GM12891 (cell line): ENCODE results near the gene SLC15A3.

ENCODE experiments used
- DNase-seq: peaks from one replicate; pipeline ENCODE4 v3.0.0; 2011; ENCODE audit warnings: low spot score; ENCODE audit not compliant: insufficient read length
- FAIRE-seq: peaks from 2 replicates; lab custom pipeline; 2011; peaks lifted over from hg19 to GRCh38; lab: Jason Lieb, UNC
- PAX5 ChIP-seq: IDR thresholded peaks from 2 replicates; pipeline ENCODE4 v1.6.1; 2011; ENCODE audit warnings: low read length, moderate library complexity, mild to moderate bottlenecking; ENCODE audit not compliant: insufficient read depth, severe bottlenecking
- POLR2A ChIP-seq: IDR thresholded peaks from 2 replicates; pipeline ENCODE4 v1.6.1; 2011; ENCODE audit warnings: low read depth, low read length, control low read depth
- POLR2AphosphoS5 ChIP-seq: IDR thresholded peaks from 2 replicates; pipeline ENCODE4 v1.6.1; 2011; ENCODE audit warnings: low read depth, low read length, control low read depth
- POU2F2 ChIP-seq: IDR thresholded peaks from 2 replicates; pipeline ENCODE4 v1.6.1; 2011; ENCODE audit warnings: low read depth, mild to moderate bottlenecking, control low read depth, low read length, moderate library complexity
- SPI1 ChIP-seq: IDR thresholded peaks from 2 replicates; pipeline ENCODE4 v1.6.1; 2011; ENCODE audit warnings: low read depth, low read length, control low read depth
- TAF1 ChIP-seq: IDR thresholded peaks from 2 replicates; pipeline ENCODE4 v1.6.1; 2011; ENCODE audit warnings: low read depth, low read length, control low read depth

Gene SLC15A3

DNA sequence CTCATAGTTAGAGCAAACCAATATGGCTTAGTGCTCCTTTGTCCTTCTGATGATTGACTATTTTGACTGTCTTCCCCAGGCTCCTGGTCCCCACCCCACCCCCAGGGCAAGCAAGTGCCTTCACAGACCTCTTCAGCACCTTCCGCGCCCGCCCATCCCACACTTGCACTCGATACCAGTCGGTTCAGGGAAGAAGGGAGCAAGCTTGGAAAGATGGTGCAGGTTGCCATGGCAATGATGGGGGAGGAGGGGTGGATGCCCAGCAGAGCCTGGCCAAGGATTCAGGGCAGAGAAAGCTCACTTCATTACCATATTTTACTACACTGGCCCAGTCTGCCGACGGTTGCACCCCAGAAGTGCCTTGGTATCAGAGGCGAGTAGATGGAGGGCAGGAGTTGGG is 25.5 kb downstream of the SLC15A3 start:
- FAIRE-seq: no peak
- DNase-seq: no peak
- TF ChIP-seq POU2F2 (no peak), SPI1 (no peak), PAX5 (no peak), POLR2A (no peak), POLR2AphosphoS5 (no peak), TAF1 (no peak)

DNA sequence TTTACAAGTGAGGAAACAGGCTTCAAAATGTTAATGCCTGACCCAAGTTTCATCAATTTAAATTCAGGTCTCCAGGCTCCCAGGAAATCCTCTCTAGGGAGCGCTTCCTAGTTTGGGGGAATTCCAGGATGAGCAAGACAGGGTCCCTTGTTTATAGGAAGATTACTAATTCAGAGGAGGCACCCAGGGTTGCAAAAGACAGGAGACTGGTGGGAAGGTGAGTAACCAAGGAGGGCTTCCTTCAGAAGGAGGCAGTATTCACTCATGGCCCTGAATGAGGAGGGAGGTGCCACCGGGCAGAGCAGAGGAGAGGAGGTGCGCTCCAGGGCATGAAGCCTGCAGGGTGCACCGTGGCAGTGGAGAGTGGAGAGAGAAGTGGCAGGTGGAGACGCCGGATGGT is 26.1 kb downstream of the SLC15A3 start:
- no peak for TF ChIP-seq POLR2A
- TF ChIP-seq TAF1: no peak
- TF ChIP-seq SPI1: no peak
- no peak for TF ChIP-seq POLR2AphosphoS5
- TF ChIP-seq POU2F2: no peak
- no peak for TF ChIP-seq PAX5
- DNase-seq: no peak
- FAIRE-seq: no peak

DNA sequence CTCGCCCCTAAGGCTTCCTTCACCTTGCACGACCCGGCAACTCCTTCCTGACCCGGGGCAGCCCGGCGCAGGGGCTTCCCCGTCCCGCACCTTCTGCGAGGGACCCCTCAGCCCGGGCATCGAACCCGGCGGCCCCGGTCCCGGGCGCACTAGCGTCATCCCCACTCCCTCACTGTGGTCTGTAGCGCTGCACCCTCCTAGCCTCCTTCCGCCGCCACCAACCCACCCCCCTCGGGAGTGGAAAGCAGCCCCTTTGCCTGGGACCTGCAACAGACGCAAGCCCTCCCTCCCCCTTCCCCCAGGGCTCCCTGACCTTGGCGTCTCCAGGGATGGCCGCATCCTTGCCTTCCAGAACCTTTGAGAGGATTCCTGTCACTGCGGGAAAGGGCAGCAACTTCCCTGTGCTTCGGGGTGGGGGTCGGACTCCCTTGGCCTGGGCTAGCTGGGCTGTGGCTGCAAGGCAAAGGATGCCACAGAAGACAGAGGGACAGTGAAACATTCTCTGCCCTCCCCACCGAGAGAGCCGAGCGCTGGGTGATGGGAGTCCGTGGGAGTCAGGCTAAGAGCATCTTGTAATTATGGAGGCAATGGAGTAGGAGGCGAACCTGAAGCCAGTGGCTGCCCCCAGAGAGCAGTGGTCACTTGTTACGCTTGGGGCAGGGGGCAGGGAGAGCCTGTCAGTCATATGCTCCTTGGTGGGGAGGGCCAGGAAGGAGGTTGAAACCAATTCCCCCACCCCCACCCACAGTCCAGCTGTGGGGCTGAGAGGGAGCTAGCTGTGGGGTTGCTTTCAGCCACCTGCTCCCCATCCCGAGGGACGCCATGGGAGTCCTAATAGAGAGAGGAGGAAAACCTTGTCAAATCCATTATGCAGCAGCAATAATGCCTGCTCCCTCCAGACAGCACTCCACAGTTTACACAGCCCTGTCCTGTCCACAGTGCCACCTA is 26.8 kb downstream of the SLC15A3 start:
- FAIRE-seq: peak; percentile 80
- DNase-seq: no peak
- TF ChIP-seq SPI1: no peak
- no peak for TF ChIP-seq POLR2A
- no peak for TF ChIP-seq POU2F2
- TF ChIP-seq TAF1: no peak
- no peak for TF ChIP-seq PAX5
- no peak for TF ChIP-seq POLR2AphosphoS5

DNA sequence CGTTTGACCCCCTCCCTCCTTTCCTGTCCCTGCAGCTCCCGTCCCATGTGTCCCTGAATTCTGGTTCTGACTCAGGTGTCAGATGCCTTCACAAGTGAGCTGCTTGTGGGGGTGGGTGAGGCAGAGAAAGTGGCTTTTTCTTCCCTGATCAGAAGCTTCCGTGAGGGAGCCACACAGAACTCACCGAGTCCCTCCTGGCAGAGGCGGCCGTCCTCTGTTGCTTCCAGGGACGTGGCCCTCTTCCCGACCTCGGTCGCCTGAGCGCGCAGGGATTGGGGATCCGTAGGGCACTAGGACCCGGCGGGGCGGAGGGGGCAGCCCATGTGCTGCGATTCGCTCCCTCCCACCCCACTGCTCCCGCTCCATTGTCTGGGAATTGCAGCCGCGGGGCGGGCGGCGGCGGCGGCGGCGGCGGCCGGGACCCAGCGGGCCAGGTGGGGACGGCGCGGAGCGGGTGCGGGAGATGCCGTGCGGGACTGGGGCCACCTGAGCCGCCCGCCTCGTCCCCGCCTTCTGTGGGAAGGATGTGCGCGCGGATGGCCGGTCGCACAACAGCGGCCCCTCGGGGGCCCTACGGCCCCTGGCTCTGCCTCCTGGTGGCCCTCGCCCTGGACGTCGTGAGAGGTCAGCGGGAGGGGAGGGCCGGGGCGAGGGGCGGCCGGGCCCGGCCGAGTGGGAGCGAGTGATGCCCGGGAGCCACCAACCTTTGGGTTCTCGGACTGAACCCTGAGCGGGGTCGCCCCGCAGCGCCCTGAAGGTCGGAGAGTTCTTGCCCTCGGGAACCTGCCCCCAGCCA is 27.7 kb downstream of the SLC15A3 start, which contains the start of gene TMEM132A:
TMEM132A (plus strand) TSS at position 351 of the 796 bp plus-strand sequence; CDS start at position 525, 174 bp downstream.
- FAIRE-seq (peak; percentile 91), DNase-seq (peak; percentile 75)
- TF ChIP-seq POLR2A: no peak
- TF ChIP-seq TAF1: no peak
- no peak for TF ChIP-seq PAX5
- no peak for TF ChIP-seq POU2F2
- no peak for TF ChIP-seq SPI1
- no peak for TF ChIP-seq POLR2AphosphoS5

DNA sequence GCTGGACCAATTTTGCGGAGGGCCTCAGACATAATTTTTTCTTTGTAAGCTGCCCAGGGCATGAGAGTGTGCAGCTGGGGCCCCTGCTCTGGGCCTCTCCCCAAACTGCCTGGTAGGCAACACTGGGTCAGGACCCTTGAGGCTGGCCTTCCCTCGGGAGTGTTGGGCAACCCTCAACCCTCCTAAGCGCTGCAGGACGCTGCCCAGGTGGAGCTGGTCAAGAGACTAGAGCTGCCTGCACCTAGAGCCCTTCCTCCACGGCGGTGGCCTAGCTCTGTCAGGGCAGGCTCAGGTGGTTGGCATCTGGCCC is 28.2 kb downstream of the SLC15A3 start:
- TF ChIP-seq POLR2AphosphoS5: peak; percentile 45; the same call in 1 of the 2 replicates
- TF ChIP-seq PAX5: no peak
- DNase-seq: no peak
- no peak for FAIRE-seq

DNA sequence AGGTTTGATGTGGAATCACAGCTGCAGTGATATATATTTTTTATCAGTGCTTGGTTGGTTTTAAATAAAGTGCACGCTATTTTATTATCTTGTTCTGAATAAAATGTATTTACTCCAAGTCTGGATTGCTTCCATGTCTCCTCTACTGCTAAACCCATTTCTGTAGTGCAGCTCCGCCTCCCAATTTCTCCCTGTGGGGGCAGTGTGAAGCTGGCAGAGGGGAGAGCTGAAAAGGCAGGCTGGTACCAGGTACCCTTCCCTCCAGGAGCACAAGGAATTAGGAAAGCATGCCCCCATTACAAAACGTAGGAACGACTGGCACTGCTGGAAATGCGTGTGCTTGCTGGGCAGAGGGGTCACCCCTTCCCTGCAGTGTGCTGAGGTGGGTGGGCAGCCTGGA is 28.6 kb downstream of the SLC15A3 start:
- FAIRE-seq: no peak
- no peak for DNase-seq
- TF ChIP-seq POLR2AphosphoS5: no peak
- TF ChIP-seq POU2F2: no peak
- no peak for TF ChIP-seq POLR2A
- TF ChIP-seq PAX5: no peak
- TF ChIP-seq SPI1: no peak
- TF ChIP-seq TAF1: no peak

DNA sequence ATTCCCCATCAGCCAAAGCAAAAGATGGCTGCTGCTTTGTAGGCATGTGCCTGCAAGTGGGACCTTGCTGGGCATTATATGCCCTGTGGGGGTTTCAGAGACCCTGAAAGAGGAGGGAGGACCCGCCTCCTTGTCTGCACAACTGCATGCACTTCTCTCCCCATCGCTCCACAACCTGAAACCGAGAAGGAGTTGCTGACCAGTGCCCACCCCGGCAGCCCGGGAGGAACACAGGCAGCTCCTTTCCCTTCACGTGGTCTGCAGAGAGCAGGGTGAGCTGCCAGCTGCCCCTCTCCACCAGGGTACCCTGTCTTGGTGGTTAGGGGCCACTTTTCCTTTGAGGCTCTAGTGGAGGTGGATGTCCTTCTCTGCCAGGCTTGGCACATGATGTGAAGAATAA is 29.1 kb downstream of the SLC15A3 start:
- no peak for FAIRE-seq
- TF ChIP-seq TAF1 (no peak), SPI1 (no peak), POLR2AphosphoS5 (no peak), POLR2A (no peak), PAX5 (no peak)

DNA sequence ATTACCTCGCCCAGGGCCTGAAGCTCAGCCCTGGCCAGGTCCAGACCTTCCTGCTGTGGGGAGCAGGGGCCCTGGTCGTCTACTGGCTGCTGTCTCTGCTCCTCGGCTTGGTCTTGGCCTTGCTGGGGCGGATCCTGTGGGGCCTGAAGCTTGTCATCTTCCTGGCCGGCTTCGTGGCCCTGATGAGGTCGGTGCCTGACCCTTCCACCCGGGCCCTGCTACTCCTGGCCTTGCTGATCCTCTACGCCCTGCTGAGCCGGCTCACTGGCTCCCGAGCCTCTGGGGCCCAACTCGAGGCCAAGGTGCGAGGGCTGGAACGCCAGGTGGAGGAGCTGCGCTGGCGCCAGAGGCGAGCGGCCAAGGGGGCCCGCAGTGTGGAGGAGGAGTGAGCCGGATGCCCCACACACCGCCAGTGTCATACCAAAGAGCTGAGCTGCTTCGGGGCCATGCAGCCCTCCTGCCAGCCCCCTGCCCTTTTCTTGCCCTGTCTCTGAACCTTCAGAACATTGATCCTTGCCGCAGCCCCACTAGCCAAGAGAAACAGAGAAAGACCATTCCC is 30.1 kb downstream of the SLC15A3 start:
- DNase-seq (no peak), FAIRE-seq (no peak)
- TF ChIP-seq PAX5 (no peak), POU2F2 (no peak), TAF1 (no peak), POLR2A (no peak)

More for the DNA sequence above, 29.1 kb downstream of the SLC15A3 start:
- no peak for DNase-seq

DNA sequence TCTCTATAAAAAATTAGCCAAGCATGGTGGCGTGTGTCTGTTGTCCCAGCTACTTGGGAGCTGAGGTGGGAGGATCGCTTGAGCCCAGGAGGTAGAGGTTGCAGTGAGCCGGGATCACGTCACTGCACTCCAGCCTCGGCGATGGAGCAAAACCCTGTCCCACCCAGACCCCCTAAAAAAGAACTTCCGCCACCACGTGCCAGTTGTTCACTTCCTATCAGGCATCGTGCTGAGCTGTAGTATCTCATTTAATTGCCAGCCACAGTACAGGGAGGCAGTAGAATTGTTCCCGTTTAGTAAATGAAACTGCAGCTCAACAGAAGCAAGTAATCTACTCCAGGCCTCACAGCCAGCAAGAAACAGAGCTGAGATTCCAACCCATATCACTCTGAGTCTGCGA is 30.7 kb downstream of the SLC15A3 start:
- FAIRE-seq (no peak), DNase-seq (no peak)
- TF ChIP-seq TAF1: no peak
- no peak for TF ChIP-seq POU2F2
